Fibroblast of skin of scalp (primary cell): ENCODE measurements around the gene OSMR.

Experiments used
- DNase-seq: peaks from one replicate; pipeline ENCODE4 v3.0.0-alpha.2; 2013

Gene OSMR

DNA sequence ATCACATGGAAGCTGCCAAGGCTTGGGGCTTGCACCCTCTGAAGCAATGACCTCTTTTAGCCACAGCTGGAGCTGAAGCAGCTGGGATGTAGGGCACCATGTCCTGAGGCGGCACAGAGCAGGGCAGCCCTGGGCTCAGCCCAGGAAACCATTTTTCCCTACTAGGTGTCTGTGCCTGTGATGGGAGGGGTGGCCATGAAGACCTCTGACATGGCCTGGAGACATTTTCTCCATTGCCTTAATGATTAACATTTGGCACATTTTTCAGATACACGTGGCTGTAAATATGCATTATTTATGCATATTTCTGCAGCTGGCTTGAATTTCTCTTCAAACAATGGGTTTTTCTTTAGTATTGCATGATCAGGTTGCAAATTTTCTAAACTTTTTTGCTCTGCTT is 81.7 kb downstream of the OSMR start:
- DNase-seq: no peak

DNA sequence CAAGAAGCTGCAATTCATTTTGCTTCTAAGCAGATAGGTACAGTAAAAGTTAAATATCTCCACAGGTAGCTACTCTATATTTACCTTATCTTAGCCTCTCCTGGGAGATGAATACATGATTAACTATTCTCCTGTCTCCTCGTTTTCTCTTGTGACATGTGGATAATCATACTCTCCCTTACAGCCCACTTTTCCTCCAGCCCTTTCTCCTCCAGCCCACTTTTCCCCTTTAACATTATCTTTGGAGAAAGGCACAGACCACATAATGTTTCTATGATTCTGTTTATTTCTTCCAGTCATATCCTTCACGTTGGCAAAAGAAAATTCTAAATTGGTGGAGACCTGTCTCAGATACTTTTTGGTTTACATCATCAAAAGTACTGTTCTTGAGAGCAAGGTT is 84.0 kb downstream of the OSMR start:
- DNase-seq: no peak

DNA sequence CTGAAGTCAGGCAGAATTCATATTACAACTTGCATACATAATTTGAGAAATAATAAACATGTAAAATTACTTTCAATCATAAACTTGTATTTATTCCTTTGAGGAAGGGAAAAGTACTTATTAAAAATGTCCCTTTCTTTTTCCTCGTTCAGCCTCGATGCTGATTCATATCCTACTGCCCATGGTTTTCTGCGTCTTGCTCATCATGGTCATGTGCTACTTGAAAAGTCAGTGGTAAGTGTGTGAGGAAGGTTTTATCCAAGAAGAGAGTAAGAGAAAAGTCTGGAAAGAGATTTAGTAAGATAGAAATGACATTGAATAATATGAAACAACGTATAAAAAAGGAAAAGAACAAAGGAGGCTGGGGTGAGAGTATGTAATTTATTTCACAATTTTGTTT is 85.9 kb downstream of the OSMR start:
- DNase-seq: no peak

DNA sequence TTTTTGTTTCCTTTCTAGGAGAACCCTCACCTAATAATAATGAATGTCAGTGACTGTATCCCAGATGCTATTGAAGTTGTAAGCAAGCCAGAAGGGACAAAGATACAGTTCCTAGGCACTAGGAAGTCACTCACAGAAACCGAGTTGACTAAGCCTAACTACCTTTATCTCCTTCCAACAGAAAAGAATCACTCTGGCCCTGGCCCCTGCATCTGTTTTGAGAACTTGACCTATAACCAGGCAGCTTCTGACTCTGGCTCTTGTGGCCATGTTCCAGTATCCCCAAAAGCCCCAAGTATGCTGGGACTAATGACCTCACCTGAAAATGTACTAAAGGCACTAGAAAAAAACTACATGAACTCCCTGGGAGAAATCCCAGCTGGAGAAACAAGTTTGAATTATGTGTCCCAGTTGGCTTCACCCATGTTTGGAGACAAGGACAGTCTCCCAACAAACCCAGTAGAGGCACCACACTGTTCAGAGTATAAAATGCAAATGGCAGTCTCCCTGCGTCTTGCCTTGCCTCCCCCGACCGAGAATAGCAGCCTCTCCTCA is 87.1 kb downstream of the OSMR start:
- no peak for DNase-seq

- DNase-seq: no peak
Measured at GRCh38 chr5:38935437-38935836, 89.6 kb downstream of the OSMR start.

DNA sequence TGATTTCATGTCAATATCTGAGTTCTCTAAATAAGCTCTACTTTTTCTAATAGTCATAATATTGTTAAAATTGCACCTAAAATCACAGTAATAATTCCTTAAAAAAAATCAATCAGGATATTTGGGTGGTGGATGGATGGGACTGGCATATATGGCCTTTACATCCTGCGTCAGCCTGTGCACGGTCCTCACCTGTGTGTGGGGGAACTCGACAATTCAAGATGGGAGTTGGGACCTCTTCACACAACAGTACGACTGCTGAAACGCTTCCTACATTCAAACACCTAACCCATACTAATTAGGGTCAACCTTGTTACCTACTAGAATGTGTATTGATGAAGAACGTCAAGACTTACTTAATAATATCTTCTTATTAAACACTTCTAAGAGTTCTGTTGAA is 90.5 kb downstream of the OSMR start:
- DNase-seq: no peak

- peak; percentile 43 for DNase-seq
Measured at GRCh38 chr5:38938424-38938823, 92.6 kb downstream of the OSMR start.

DNA sequence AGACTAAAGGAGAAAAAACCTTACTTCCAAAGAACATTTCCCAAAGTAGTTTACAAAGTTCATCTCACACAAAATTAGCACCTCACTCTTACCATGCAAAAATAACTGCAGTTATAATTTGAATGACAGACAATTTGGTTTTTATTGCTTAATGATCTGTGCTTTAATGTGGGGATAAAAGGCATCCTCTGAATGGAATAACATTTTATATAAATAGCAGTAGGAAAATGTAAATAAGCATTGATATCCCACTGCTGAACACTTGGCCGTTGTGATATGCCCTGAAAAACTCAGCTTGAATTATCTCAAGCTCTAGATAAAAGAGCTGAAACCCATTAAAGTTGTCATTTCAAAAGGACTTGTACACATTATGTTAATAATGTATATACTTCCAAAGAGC is 93.2 kb downstream of the OSMR start:
- DNase-seq: no peak

DNA sequence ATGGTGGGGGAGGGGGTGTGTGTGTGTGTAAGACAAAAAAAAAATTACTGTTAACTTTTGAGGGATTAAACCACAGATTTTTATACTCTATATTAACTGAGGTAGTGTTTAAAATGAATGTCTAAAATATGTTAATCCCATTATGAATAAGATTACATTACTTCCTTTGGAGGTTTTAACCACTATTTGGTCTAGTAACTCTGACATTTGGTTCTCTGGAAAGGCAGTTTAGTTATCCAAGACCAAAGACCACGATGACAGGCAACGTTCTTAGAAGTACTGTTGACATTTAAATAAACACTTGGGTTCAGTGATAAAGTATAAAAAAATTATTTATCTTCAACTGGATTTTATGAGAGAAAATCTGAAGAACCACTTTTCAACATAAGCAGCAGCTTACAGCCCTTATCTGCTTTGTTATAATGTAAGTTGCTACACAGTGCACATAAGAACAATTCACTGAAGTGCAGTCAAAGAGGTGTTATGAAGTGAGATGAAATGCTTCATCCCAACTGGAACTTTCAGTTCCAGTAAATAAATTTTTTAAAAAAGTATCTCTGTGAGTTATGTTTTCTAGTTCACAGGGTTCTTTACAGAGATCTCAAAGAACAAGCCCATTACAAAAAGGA is 94.5 kb downstream of the OSMR start:
- DNase-seq: no peak

GRCh38 chr5:38941912-38942311 is 96.1 kb downstream of the OSMR start:
- DNase-seq: no peak

DNA sequence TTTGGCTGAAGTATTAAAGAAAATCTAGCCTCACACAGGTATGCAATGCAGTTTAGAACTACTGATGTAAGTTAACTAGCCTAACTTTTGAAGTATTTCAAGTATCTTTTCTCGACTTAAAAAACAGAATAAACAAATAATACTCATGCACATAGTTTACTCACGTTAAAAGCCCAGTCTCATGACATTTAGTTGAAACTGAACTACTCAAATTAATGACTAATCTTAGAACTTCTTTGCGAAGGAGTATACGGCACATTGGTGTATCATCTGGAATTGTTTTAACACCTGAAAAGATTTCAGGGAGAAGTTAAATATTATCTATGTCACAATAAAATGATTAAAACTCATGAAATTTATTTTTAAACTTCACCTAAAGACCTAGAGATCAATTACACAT is 98.5 kb downstream of the OSMR start:
- no peak for DNase-seq

GRCh38 chr5:38948501-38948900 is 102.7 kb downstream of the OSMR start:
- DNase-seq: no peak

DNA sequence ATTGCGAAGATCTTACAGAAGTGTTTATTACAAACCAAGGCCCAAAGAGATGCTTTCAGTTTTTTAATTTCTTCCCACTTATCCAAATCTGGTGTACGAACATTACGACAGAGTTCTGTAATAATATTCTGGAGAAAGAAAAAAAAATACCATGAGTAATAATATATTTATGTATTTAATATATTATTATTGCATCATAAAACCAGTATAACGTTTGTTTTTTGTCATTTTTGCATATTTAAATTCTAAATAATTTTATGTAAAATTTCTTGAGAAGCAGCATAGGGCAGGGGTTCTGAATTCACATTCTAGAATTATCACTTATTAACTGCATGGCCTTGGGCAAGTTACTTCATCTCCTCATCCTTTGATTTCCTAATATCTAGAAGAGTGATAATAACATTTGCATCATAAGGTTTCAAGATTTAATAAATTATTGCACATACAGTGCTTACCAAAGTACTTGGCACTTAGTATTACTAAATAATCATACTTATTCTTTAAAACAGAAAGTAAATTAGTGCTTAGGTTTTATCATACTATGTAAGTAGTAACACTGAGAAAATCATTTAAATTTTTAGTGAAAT is 107.7 kb downstream of the OSMR start:
- DNase-seq: no peak

- DNase-seq: no peak
Measured at GRCh38 chr5:38961691-38962090, 115.9 kb downstream of the OSMR start.

DNA sequence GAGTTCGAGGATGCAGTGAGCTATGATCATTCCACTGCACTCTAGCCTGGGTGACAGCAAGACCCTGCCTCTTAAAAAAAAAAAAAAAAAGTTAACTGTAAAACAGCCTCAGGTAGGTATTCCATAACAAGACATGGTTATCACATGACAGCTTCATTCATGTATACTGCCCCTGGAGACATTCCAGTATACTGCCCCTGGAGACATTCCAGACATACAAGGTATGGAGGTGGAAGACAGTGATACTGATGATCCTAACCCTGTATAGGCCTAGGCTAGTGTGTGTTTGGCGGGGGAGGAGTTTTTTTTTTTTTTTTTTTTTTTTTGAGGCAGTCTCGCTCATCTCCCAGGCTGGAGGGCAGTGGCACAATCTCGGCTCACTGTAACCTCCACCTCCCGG is 122.9 kb downstream of the OSMR start:
- DNase-seq: no peak

- DNase-seq: no peak
Measured at GRCh38 chr5:38978036-38978435, 132.2 kb downstream of the OSMR start.

DNA sequence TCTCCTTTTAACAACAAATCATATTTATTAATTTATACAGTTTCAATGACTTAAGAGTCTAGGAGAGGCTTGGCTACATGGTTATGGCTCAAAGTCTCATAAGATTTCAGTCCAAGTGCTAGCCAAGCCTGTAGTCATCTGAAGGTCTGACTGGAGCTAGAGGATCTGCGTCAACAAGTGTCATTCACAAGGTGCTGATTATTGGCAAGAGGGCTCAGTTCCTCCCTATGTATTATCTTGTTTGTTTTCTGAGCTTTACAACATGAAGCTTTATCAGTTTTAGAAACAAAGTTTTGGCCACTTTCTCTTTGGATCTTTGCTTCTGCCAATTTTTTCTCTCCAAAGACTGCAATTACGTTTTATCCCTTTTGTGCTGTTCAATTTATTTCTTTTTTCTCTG is 133.7 kb downstream of the OSMR start:
- DNase-seq: no peak
